Stimulated activated memory B cell treated with anti-CD40 and anti-IgM and Interleukin-4, amounts not matched to agents 10 μg/mL and 1 μg/mL and 100 μg/mL, for 72 hours (primary cell): ENCODE measurements around the gene GALNT14.

ENCODE experiments used
- ATAC-seq: fragments of 150-1000 bp; cut with Tn5 transposase; 2 replicates; pipeline ENCODE4 v1.10.0; 2021
- H3K27ac Mint-ChIP-seq: one replicate; pipeline ENCODE4 v1.8.0; 2022; ENCODE audit warnings: mild to moderate bottlenecking, mixed read lengths
- H3K27me3 Mint-ChIP-seq: one replicate; pipeline ENCODE4 v1.8.0; 2022; ENCODE audit warnings: mixed read lengths
- H3K36me3 Mint-ChIP-seq: one replicate; pipeline ENCODE4 v1.8.0; 2022; ENCODE audit warnings: mixed read lengths
- H3K4me1 Mint-ChIP-seq: one replicate; pipeline ENCODE4 v1.8.0; 2022; ENCODE audit warnings: mixed read lengths
- H3K4me3 Mint-ChIP-seq: one replicate; pipeline ENCODE4 v1.8.0; 2022; ENCODE audit warnings: mild to moderate bottlenecking, moderate library complexity, mixed read lengths
- H3K9me3 Mint-ChIP-seq: one replicate; pipeline ENCODE4 v1.8.0; 2022; ENCODE audit warnings: mixed read lengths

Gene GALNT14

DNA sequence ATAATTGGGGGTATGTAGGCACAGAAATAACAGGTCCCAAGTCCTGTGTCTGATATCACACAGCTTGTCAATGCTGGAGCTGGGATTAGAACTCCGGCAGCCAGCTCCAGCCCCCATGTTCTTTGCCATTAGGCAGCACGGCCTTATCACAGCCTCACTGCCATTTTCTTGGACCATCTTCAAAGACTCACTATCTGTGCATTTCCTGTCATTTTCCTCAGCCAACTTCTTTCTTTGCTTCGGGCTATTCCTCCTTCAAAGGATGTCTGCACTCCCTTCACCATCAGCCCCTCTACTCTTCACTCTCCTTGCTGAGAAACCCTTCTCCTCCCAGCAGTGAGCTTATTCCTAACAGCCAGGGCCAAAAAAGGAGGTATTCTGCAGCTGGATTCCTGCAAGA lies 139.6 kb downstream of the GALNT14 start:
- ATAC-seq = no peak
- Mint-ChIP-seq H3K4me1 (no peaks in the 10 kb centered on the region), H3K9me3 (no peaks in the 10 kb centered on the region), H3K4me3 (no peak overlapping the region), H3K36me3 (no peaks in the 10 kb centered on the region), H3K27ac (no peak overlapping the region), H3K27me3 (no peaks in the 10 kb centered on the region)

DNA sequence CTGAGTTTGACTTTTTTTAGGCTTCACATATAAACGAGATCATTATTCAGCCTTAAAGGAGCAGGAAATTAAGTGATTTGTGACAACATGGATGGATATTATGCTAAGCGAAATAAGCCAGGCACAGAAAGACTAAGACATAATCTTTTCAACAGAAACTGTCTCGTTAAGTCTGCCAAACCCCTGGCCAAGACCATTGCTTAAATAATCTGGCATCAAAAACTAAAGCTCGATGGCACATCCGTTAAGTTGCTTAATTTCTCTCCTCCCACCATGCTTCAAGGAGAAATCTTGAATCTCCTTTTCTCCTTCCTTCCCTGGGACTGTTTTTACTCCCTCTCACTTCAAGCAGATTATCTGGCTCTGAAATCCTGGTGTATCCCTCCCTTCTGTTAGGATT lies 140.3 kb downstream of the GALNT14 start:
- Mint-ChIP-seq H3K4me3 (no peak overlapping the region), H3K9me3 (no peaks in the 10 kb centered on the region), H3K27me3 (no peaks in the 10 kb centered on the region), H3K27ac (no peak overlapping the region), H3K4me1 (no peaks in the 10 kb centered on the region), H3K36me3 (no peaks in the 10 kb centered on the region)
- no peak for ATAC-seq

GRCh38 chr2:30994227-30995056 lies 143.8 kb downstream of the GALNT14 start:
- no peaks in the 10 kb centered on the region for H3K4me1 Mint-ChIP-seq
- no peak overlapping the region for H3K4me3 Mint-ChIP-seq
- no peaks in the 10 kb centered on the region for H3K9me3 Mint-ChIP-seq
- no peak for ATAC-seq
- no peak overlapping the region for H3K27ac Mint-ChIP-seq
- H3K27me3 Mint-ChIP-seq = no peaks in the 10 kb centered on the region
- H3K36me3 Mint-ChIP-seq = no peaks in the 10 kb centered on the region

GRCh38 chr2:30992781-30993180 lies 145.5 kb downstream of the GALNT14 start:
- H3K36me3 Mint-ChIP-seq = no peaks in the 10 kb centered on the region
- H3K4me1 Mint-ChIP-seq = no peaks in the 10 kb centered on the region
- H3K4me3 Mint-ChIP-seq = no peak overlapping the region
- ATAC-seq = no peak
- no peak overlapping the region for H3K27ac Mint-ChIP-seq
- no peaks in the 10 kb centered on the region for H3K27me3 Mint-ChIP-seq
- H3K9me3 Mint-ChIP-seq = no peaks in the 10 kb centered on the region

- ATAC-seq = no peak
- Mint-ChIP-seq H3K27ac (no peak overlapping the region), H3K9me3 (no peaks in the 10 kb centered on the region), H3K4me3 (no peak overlapping the region), H3K36me3 (no peaks in the 10 kb centered on the region), H3K4me1 (no peaks in the 10 kb centered on the region), H3K27me3 (no peaks in the 10 kb centered on the region)
Measured at GRCh38 chr2:30990671-30991070, 147.6 kb downstream of the GALNT14 start.

- no peaks in the 10 kb centered on the region for H3K9me3 Mint-ChIP-seq
- no peaks in the 10 kb centered on the region for H3K4me1 Mint-ChIP-seq
- no peak overlapping the region for H3K4me3 Mint-ChIP-seq
- ATAC-seq = no peak
- no peaks in the 10 kb centered on the region for H3K27me3 Mint-ChIP-seq
- H3K36me3 Mint-ChIP-seq = no peaks in the 10 kb centered on the region
- H3K27ac Mint-ChIP-seq = no peak overlapping the region
Measured at GRCh38 chr2:30990176-30990575, 148.1 kb downstream of the GALNT14 start.

DNA sequence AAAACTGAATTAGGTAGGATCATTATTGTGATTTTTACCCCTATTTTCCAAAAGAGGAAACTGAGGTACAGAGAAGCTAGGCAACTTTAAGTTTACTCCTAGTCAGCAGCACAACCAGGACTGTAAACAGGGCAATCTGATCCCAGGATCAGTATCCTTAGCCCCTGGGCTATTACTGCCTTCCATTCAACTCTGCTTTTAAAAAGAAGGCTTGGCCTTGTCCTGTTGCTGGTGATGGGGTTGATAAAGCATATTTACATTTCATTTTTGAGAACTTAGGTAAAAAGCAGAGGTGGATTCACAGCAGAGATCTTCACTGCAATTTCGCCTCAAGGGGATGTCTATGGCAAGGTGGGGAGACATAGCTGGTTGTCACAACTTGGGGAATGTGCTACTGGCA lies 148.5 kb downstream of the GALNT14 start:
- ATAC-seq = no peak
- Mint-ChIP-seq H3K36me3 (no peaks in the 10 kb centered on the region), H3K9me3 (no peaks in the 10 kb centered on the region), H3K27me3 (no peaks in the 10 kb centered on the region), H3K27ac (no peak overlapping the region), H3K4me3 (no peak overlapping the region), H3K4me1 (no peaks in the 10 kb centered on the region)

GRCh38 chr2:30987566-30987965 lies 150.7 kb downstream of the GALNT14 start:
- Mint-ChIP-seq H3K27ac (no peak overlapping the region), H3K4me3 (no peak overlapping the region), H3K27me3 (no peaks in the 10 kb centered on the region), H3K36me3 (no peaks in the 10 kb centered on the region), H3K9me3 (no peaks in the 10 kb centered on the region), H3K4me1 (no peaks in the 10 kb centered on the region)
- no peak for ATAC-seq

DNA sequence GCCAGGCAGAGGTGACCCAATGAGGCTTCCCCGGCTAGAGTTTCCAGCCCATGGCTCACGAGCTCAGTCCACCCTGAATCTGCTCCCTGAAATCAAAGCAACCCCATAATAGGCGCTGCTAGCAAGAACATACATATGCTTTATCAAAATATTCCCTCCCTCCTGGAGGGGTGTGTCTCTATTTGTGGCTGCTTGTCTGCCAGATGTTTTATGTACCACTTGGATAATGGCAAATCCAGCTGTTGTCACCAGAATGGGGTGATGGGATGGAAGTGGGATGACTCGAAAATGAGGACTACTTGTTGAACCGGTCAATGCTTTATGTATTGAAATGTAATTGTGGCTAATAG lies 152.0 kb downstream of the GALNT14 start:
- ATAC-seq = no peak
- no peak overlapping the region for H3K27ac Mint-ChIP-seq
- H3K9me3 Mint-ChIP-seq = no peaks in the 10 kb centered on the region
- no peaks in the 10 kb centered on the region for H3K27me3 Mint-ChIP-seq
- no peaks in the 10 kb centered on the region for H3K36me3 Mint-ChIP-seq
- no peaks in the 10 kb centered on the region for H3K4me1 Mint-ChIP-seq
- no peak overlapping the region for H3K4me3 Mint-ChIP-seq

GRCh38 chr2:30985493-30986230 lies 152.6 kb downstream of the GALNT14 start:
- no peaks in the 10 kb centered on the region for H3K9me3 Mint-ChIP-seq
- H3K36me3 Mint-ChIP-seq = no peaks in the 10 kb centered on the region
- H3K4me3 Mint-ChIP-seq = no peak overlapping the region
- H3K27ac Mint-ChIP-seq = no peak overlapping the region
- ATAC-seq = no peak
- no peaks in the 10 kb centered on the region for H3K4me1 Mint-ChIP-seq
- H3K27me3 Mint-ChIP-seq = no peaks in the 10 kb centered on the region

GRCh38 chr2:30984148-30984547 lies 154.1 kb downstream of the GALNT14 start:
- H3K4me1 Mint-ChIP-seq = no peaks in the 10 kb centered on the region
- ATAC-seq = no peak
- H3K27ac Mint-ChIP-seq = no peak overlapping the region
- no peaks in the 10 kb centered on the region for H3K27me3 Mint-ChIP-seq
- H3K9me3 Mint-ChIP-seq = no peaks in the 10 kb centered on the region
- H3K4me3 Mint-ChIP-seq = no peak overlapping the region
- no peaks in the 10 kb centered on the region for H3K36me3 Mint-ChIP-seq

DNA sequence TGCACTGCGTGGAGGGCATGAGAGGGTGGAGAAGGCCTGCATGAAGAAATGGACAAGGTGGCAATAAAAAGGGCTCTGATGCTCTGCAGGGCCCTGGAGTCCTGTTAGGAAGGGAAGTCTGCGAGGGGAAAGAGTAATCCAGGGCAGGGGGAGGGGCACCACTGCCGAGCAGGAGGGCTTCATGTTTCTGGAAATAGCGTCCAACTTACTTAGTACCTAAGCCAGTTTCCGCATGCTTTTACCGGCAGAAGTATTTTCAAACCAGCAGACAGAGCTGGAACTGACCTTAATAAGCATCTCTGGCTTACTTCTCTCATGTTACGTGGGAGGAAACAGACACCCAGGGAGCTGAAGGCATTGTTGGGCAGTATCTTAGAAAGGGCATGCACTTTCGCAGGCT lies 156.7 kb downstream of the GALNT14 start:
- Mint-ChIP-seq H3K27me3 (no peaks in the 10 kb centered on the region), H3K36me3 (no peaks in the 10 kb centered on the region)

DNA sequence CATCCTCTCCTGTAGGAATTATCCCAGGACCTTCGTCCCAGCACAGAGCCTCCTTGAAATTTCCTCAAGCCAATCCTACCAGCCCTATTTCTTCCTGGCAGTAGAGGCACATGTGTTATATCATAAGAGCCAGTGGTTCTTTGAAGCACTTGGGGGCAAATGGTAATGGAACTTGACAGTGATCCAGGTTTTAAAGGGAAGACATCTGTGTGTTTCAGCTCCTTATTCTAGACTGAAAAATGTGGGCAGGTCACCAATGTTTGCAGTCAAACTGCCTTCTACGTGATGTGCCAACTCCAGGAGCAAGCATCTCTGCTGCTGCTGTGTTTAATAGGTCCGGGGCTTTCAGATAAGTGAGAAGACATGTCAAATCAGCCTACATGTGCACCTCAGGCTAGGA lies 157.1 kb downstream of the GALNT14 start:
- no peak overlapping the region for H3K27ac Mint-ChIP-seq

More for the DNA sequence above, 156.7 kb downstream of the GALNT14 start:
- no peak for ATAC-seq
- no peaks in the 10 kb centered on the region for H3K4me1 Mint-ChIP-seq
- H3K9me3 Mint-ChIP-seq = no peaks in the 10 kb centered on the region
- no peak overlapping the region for H3K4me3 Mint-ChIP-seq
- H3K27ac Mint-ChIP-seq = no peak overlapping the region

GRCh38 chr2:30979822-30980245 lies 158.4 kb downstream of the GALNT14 start:
- no peak overlapping the region for H3K27ac Mint-ChIP-seq
- H3K4me1 Mint-ChIP-seq = no peaks in the 10 kb centered on the region
- no peaks in the 10 kb centered on the region for H3K9me3 Mint-ChIP-seq
- no peaks in the 10 kb centered on the region for H3K27me3 Mint-ChIP-seq
- H3K36me3 Mint-ChIP-seq = no peaks in the 10 kb centered on the region
- no peak for ATAC-seq
- no peak overlapping the region for H3K4me3 Mint-ChIP-seq

More for the DNA sequence above, 157.1 kb downstream of the GALNT14 start:
- H3K4me3 Mint-ChIP-seq = no peak overlapping the region
- no peaks in the 10 kb centered on the region for H3K36me3 Mint-ChIP-seq
- no peaks in the 10 kb centered on the region for H3K9me3 Mint-ChIP-seq
- ATAC-seq = no peak
- no peaks in the 10 kb centered on the region for H3K27me3 Mint-ChIP-seq
- H3K4me1 Mint-ChIP-seq = no peaks in the 10 kb centered on the region

DNA sequence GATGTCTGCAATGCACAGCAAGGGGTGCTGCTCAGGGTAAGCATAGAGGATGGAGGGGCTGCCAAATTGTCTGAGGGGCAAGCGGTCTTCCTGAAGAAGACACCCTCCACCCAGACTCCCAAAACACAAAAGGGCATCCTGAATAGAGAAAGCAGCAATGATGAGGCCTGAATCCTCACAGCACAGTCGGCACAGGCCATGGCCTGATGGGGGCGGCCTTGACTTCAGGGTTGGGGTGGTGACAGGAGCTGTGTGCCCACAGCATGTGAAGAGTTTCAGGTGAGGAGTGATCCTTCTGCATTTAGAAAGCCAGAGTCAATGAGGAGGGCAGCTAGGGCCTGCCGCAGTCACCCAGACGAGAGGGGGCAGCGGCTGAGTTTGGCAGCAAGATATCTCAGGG lies 159.4 kb downstream of the GALNT14 start:
- no peaks in the 10 kb centered on the region for H3K36me3 Mint-ChIP-seq
- no peaks in the 10 kb centered on the region for H3K27me3 Mint-ChIP-seq
- no peaks in the 10 kb centered on the region for H3K9me3 Mint-ChIP-seq
- H3K4me1 Mint-ChIP-seq = no peaks in the 10 kb centered on the region
- no peak overlapping the region for H3K27ac Mint-ChIP-seq
- no peak overlapping the region for H3K4me3 Mint-ChIP-seq
- no peak for ATAC-seq

GRCh38 chr2:30978044-30978443 lies 160.2 kb downstream of the GALNT14 start:
- H3K4me3 Mint-ChIP-seq = no peak overlapping the region
- H3K27ac Mint-ChIP-seq = no peak overlapping the region
- H3K9me3 Mint-ChIP-seq = no peaks in the 10 kb centered on the region
- ATAC-seq = no peak
- H3K4me1 Mint-ChIP-seq = no peaks in the 10 kb centered on the region
- H3K36me3 Mint-ChIP-seq = no peaks in the 10 kb centered on the region
- no peaks in the 10 kb centered on the region for H3K27me3 Mint-ChIP-seq
